Activated T-helper 1 cell treated with Interleukin-2 at 50 U/mL for 16 hours (primary cell): ENCODE measurements around the gene KRTAP4-4.
"Not testable (repeated sequence)": the region's sequence is repeated elsewhere in the genome, so short reads cannot be mapped to it uniquely, and the experiment has no call there.

ENCODE experiments used
- DNase-seq: peaks from one replicate; pipeline ENCODE4 v3.0.0-alpha.2; 2020; ENCODE audit warnings: low read depth

KRTAP4-4 gene

GRCh38 chr17:41148971-41149651 is 11.4 kb downstream of the KRTAP4-4 start:
- not testable (repeated sequence) for DNase-seq

- DNase-seq: no peak
Measured at GRCh38 chr17:41147531-41148204, 12.9 kb downstream of the KRTAP4-4 start.

GRCh38 chr17:41145261-41145660 is 15.3 kb downstream of the KRTAP4-4 start:
- no peak for DNase-seq

GRCh38 chr17:41144846-41145245 is 15.7 kb downstream of the KRTAP4-4 start:
- no peak for DNase-seq

GRCh38 chr17:41141361-41141760 is 19.2 kb downstream of the KRTAP4-4 start:
- DNase-seq: no peak

GRCh38 chr17:41140360-41141131 is 20.0 kb downstream of the KRTAP4-4 start, which contains the start of gene KRTAP4-6:
Gene KRTAP4-6, minus strand, starts transcription at chr17:41140544. Its CDS starts 57 bp downstream, at chr17:41140487.
- no peak for DNase-seq

- not testable (repeated sequence) for DNase-seq
Measured at GRCh38 chr17:41139865-41140264, 20.7 kb downstream of the KRTAP4-4 start.

- DNase-seq: no peak
Measured at GRCh38 chr17:41133880-41134735, 26.4 kb downstream of the KRTAP4-4 start.

- DNase-seq: no peak
Measured at GRCh38 chr17:41131979-41132378, 28.6 kb downstream of the KRTAP4-4 start.

- DNase-seq: no peak
Measured at GRCh38 chr17:41127371-41127770, 33.2 kb downstream of the KRTAP4-4 start.

- no peak for DNase-seq
Measured at GRCh38 chr17:41126412-41126811, 34.1 kb downstream of the KRTAP4-4 start.

- no peak for DNase-seq
Measured at GRCh38 chr17:41125064-41125463, 35.5 kb downstream of the KRTAP4-4 start.

- DNase-seq: not testable (repeated sequence)
Measured at GRCh38 chr17:41123991-41124371, 36.6 kb downstream of the KRTAP4-4 start, which contains the start of gene KRTAP4-12. Gene KRTAP4-12, minus strand, starts transcription at chr17:41124182. Its CDS starts 60 bp downstream, at chr17:41124122.

- DNase-seq: not testable (repeated sequence)
Measured at GRCh38 chr17:41123292-41123990, 37.1 kb downstream of the KRTAP4-4 start.

- DNase-seq: no peak
Measured at GRCh38 chr17:41121742-41122141, 38.8 kb downstream of the KRTAP4-4 start.

- DNase-seq: not testable (repeated sequence)
Measured at GRCh38 chr17:41119696-41120690, 40.6 kb downstream of the KRTAP4-4 start.

- DNase-seq: no peak
Measured at GRCh38 chr17:41118721-41119120, 41.8 kb downstream of the KRTAP4-4 start.

- not testable (repeated sequence) for DNase-seq
Measured at GRCh38 chr17:41117846-41118386, 42.6 kb downstream of the KRTAP4-4 start, which contains the start of gene KRTAP4-11. Gene KRTAP4-11, minus strand, starts transcription at chr17:41118373. Its CDS starts 58 bp downstream, at chr17:41118315.

- no peak for DNase-seq
Measured at GRCh38 chr17:41116297-41116696, 44.3 kb downstream of the KRTAP4-4 start.
